ENCODE results near the gene CTNNA1. TPM values are rescaled to one million over a fixed set of nuclear protein-coding genes. Genes with fewer than 3 reads are reported as not detected.

CTNNA1 gene
- total and polyA plus RNA-seq, 2 of the 8 experiments (the other 6 are each of a cell fraction or from before 2014, with no cell fraction given) = 115 to 349 TPM

DNA sequence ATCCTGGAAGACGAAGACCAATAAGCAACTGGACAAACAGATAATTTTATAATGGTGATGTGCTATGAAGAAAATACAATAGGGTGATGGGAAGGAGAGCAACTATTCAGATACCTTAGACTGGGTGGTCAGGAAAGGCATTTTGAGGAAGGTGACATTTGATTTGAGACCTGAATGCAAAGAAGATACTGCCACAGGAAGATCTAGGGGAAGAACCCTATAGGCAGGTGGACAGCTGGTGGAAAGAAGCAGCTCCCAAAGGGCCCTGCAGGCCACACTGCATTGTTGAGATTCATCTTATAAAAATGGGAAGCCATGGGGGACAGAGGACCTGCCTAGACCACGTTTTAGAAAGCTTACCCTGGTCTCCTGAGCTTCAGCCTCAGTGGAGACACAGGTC lies 19.7 kb upstream of the CTNNA1 start (continued):
- TF ChIP-seq GTF2F1 (IDR thresholded peaks at IDR 0.05; ENCODE audit: borderline replicate concordance, low read depth, low read length) (no peak), CEBPB (IDR thresholded peaks at IDR 0.05; ENCODE audit: low read depth, low read length) (no peak), POLR2AphosphoS5 (IDR thresholded peaks at IDR 0.05; ENCODE audit: low read depth, low read length) (no peak)
- TF ChIP-seq, protein P1, sequence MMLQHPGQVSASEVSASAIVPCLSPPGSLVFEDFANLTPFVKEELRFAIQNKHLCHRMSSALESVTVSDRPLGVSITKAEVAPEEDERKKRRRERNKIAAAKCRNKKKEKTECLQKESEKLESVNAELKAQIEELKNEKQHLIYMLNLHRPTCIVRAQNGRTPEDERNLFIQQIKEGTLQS (IDR thresholded peaks at IDR 0.05; ENCODE audit: insufficient read depth, low read depth, low read length) = no peak
